Mesendoderm (in vitro differentiated cells): ENCODE data around the gene SNRPA1.

ENCODE experiments used
- DNase-seq: peaks from one replicate; pipeline ENCODE4 v3.0.0; 2013
- H2AK5ac ChIP-seq: 2 replicates; pipeline ENCODE4 v1.6.1; 2013; ENCODE audit warnings: low read length, inconsistent platforms
- H2BK120ac ChIP-seq: 2 replicates; pipeline ENCODE4 v1.6.1; 2013; ENCODE audit warnings: low read depth, mild to moderate bottlenecking, low read length, moderate library complexity, mixed read lengths
- H2BK15ac ChIP-seq: replicated peaks from 2 replicates; pipeline ENCODE4 v1.6.1; 2013; ENCODE audit warnings: low read depth, mild to moderate bottlenecking, moderate library complexity
- H2BK5ac ChIP-seq: 2 replicates; pipeline ENCODE4 v1.6.1; 2013; ENCODE audit warnings: low read length, inconsistent platforms
- H3K18ac ChIP-seq: 2 replicates; pipeline ENCODE4 v1.6.1; 2013; ENCODE audit warnings: mild to moderate bottlenecking, low read length, mixed read lengths
- H3K23ac ChIP-seq: one replicate; pipeline ENCODE4 v1.6.1; 2013; ENCODE audit warnings: low read length
- H3K27ac ChIP-seq: 2 replicates; pipeline ENCODE4 v1.5.1; 2013; ENCODE audit warnings: low read depth, mild to moderate bottlenecking, inconsistent platforms, low read length, moderate library complexity
- H3K27me3 ChIP-seq: 2 replicates; pipeline ENCODE4 v1.6.1; 2013; ENCODE audit warnings: low read length, control low read depth, mild to moderate bottlenecking, inconsistent platforms; ENCODE audit not compliant: insufficient read depth, poor library complexity
- H3K36me3 ChIP-seq: 2 replicates; pipeline ENCODE4 v1.6.1; 2013; ENCODE audit warnings: low read length, inconsistent platforms; ENCODE audit not compliant: control insufficient read depth, insufficient read depth
- H3K4ac ChIP-seq: one replicate; pipeline ENCODE4 v1.6.1; 2013; ENCODE audit warnings: low read depth, mild to moderate bottlenecking, low read length, moderate library complexity
- H3K4me1 ChIP-seq: 2 replicates; pipeline ENCODE4 v1.6.1; 2013; ENCODE audit warnings: low read depth, low read length, inconsistent platforms; ENCODE audit not compliant: control insufficient read depth
- H3K4me2 ChIP-seq: 2 replicates; pipeline ENCODE4 v1.6.1; 2013; ENCODE audit warnings: low read length
- H3K4me3 ChIP-seq: 2 replicates; pipeline ENCODE4 v1.5.1; 2013; ENCODE audit warnings: mild to moderate bottlenecking, low read length
- H3K56ac ChIP-seq: one replicate; pipeline ENCODE4 v1.6.1; 2013; ENCODE audit warnings: low read length
- H3K79me1 ChIP-seq: 2 replicates; pipeline ENCODE4 v1.6.1; 2013; ENCODE audit warnings: low read length, inconsistent platforms
- H3K79me2 ChIP-seq: 2 replicates; pipeline ENCODE4 v1.6.1; 2013; ENCODE audit warnings: mild to moderate bottlenecking, low read length; ENCODE audit not compliant: control insufficient read depth, insufficient read depth
- H3K9ac ChIP-seq: 2 replicates; pipeline ENCODE4 v1.6.1; 2013; ENCODE audit warnings: low read length, inconsistent platforms
- H4K5ac ChIP-seq: one replicate; pipeline ENCODE4 v1.6.1; 2013; ENCODE audit warnings: low read length
- H4K8ac ChIP-seq: one replicate; pipeline ENCODE4 v1.6.1; 2013; ENCODE audit warnings: low read depth, mild to moderate bottlenecking, control low read depth, low read length, moderate library complexity
- WGBS: extraction: QIAGEN DNeasy Blood & Tissue Kit; methylation state at CpG from one replicate; pipeline ENCODE4 v1.1.7; 2013; ENCODE audit warnings: low lambda C conversion rate, missing lambda C conversion rate; ENCODE audit not compliant: insufficient coverage; ENCODE audit errors: extremely low coverage; 5-methylcytosine and 5-hydroxymethylcytosine counted together

The SNRPA1 gene

GRCh38 chr15:101242999-101243336 is 52.1 kb downstream of the SNRPA1 start:
- no peak overlapping the region for H3K9ac ChIP-seq
- no peak overlapping the region for H3K23ac ChIP-seq
- no peak for DNase-seq
- no peak overlapping the region for H4K5ac ChIP-seq
- no peak overlapping the region for H2AK5ac ChIP-seq
- no peaks in the 10 kb centered on the region for H3K27me3 ChIP-seq
- no peak overlapping the region for H2BK5ac ChIP-seq
- H3K4me2 ChIP-seq: no peak overlapping the region
- no peaks in the 10 kb centered on the region for H3K4me1 ChIP-seq
- peaks cover 35% of the 10 kb centered on the region for H3K79me1 ChIP-seq
- no peak overlapping the region for H3K4ac ChIP-seq
- H3K4me3 ChIP-seq: no peak overlapping the region
- no peak overlapping the region for H4K8ac ChIP-seq
- WGBS: no CpG with 5 or more reads among the region's 6 CpGs
- no peak overlapping the region for H2BK120ac ChIP-seq
- no peak overlapping the region for H3K56ac ChIP-seq
- H3K27ac ChIP-seq: no peak overlapping the region
- H3K18ac ChIP-seq: no peak overlapping the region
- H2BK15ac ChIP-seq: no peak overlapping the region
- H3K79me2 ChIP-seq: peaks cover 87% of the 10 kb centered on the region
- no peaks in the 10 kb centered on the region for H3K36me3 ChIP-seq

- Histone ChIP-seq H3K18ac (no peak overlapping the region), H3K56ac (no peak overlapping the region), H3K9ac (no peak overlapping the region), H2BK120ac (no peak overlapping the region), H4K8ac (no peak overlapping the region), H3K36me3 (no peaks in the 10 kb centered on the region), H2BK5ac (no peak overlapping the region), H3K23ac (no peak overlapping the region), H3K4me2 (no peak overlapping the region), H3K27ac (no peak overlapping the region), H3K27me3 (no peaks in the 10 kb centered on the region), H2AK5ac (no peak overlapping the region), H3K79me2 (peaks cover 85% of the 10 kb centered on the region), H2BK15ac (no peak overlapping the region), H3K79me1 (peaks cover 34% of the 10 kb centered on the region), H3K4me3 (no peak overlapping the region), H4K5ac (no peak overlapping the region), H3K4me1 (no peaks in the 10 kb centered on the region), H3K4ac (no peak overlapping the region)
- WGBS: no CpG with 5 or more reads among the region's 12 CpGs
- DNase-seq: no peak
These were observed 52.7 kb downstream of the SNRPA1 start for GRCh38 chr15:101242160-101242998.

GRCh38 chr15:101240358-101240757 is 54.7 kb downstream of the SNRPA1 start:
- Histone ChIP-seq H3K56ac (no peak overlapping the region), H3K18ac (no peak overlapping the region), H2BK120ac (no peak overlapping the region), H3K79me2 (peaks cover 77% of the 10 kb centered on the region), H3K4me2 (no peak overlapping the region), H3K4me3 (no peak overlapping the region), H2BK5ac (no peak overlapping the region), H3K4me1 (no peaks in the 10 kb centered on the region), H3K27me3 (no peaks in the 10 kb centered on the region), H4K5ac (no peak overlapping the region), H3K79me1 (peaks cover 37% of the 10 kb centered on the region), H3K23ac (no peak overlapping the region), H2BK15ac (no peak overlapping the region), H3K27ac (no peak overlapping the region), H4K8ac (no peak overlapping the region), H2AK5ac (no peak overlapping the region), H3K9ac (no peak overlapping the region), H3K4ac (no peak overlapping the region), H3K36me3 (no peaks in the 10 kb centered on the region)
- WGBS: no CpG with 5 or more reads among the region's 5 CpGs
- no peak for DNase-seq

- Histone ChIP-seq H3K4ac (no peak overlapping the region), H2AK5ac (no peak overlapping the region), H3K4me2 (no peak overlapping the region), H3K9ac (no peak overlapping the region), H3K4me1 (no peaks in the 10 kb centered on the region), H4K8ac (no peak overlapping the region), H4K5ac (no peak overlapping the region), H3K18ac (no peak overlapping the region), H2BK120ac (no peak overlapping the region), H3K4me3 (no peak overlapping the region), H3K79me1 (peaks cover 33% of the 10 kb centered on the region), H2BK15ac (no peak overlapping the region), H2BK5ac (no peak overlapping the region), H3K36me3 (no peaks in the 10 kb centered on the region), H3K27ac (no peak overlapping the region), H3K56ac (peak overlapping the region; percentile 45), H3K23ac (no peak overlapping the region), H3K27me3 (no peaks in the 10 kb centered on the region), H3K79me2 (peaks cover 74% of the 10 kb centered on the region)
- no CpG with 5 or more reads among the region's 6 CpGs for WGBS
- no peak for DNase-seq
These were observed 55.3 kb downstream of the SNRPA1 start for GRCh38 chr15:101239724-101240136.

- DNase-seq: peak; percentile 23
- Histone ChIP-seq H2AK5ac (no peak overlapping the region), H3K27ac (no peak overlapping the region)
These were observed 57.8 kb downstream of the SNRPA1 start for GRCh38 chr15:101237251-101237650.

More at GRCh38 chr15:101237251-101237650, 57.8 kb downstream of the SNRPA1 start:
- Histone ChIP-seq H4K8ac (no peak overlapping the region), H3K9ac (no peak overlapping the region), H3K18ac (no peak overlapping the region), H3K36me3 (no peaks in the 10 kb centered on the region), H3K79me1 (peaks cover 23% of the 10 kb centered on the region), H3K4me2 (no peak overlapping the region), H3K4me1 (no peaks in the 10 kb centered on the region), H3K27me3 (no peaks in the 10 kb centered on the region), H3K56ac (no peak overlapping the region), H2BK5ac (no peak overlapping the region), H3K4me3 (no peak overlapping the region), H3K23ac (no peak overlapping the region), H4K5ac (no peak overlapping the region), H3K79me2 (peaks cover 65% of the 10 kb centered on the region), H3K4ac (no peak overlapping the region), H2BK15ac (no peak overlapping the region), H2BK120ac (no peak overlapping the region)
- no CpG with 5 or more reads among the region's 12 CpGs for WGBS
